Loucy (cell line): Measurements from ENCODE around the gene TMEM178B.

ENCODE experiments used
- H2AFZ ChIP-seq: fragments of 200-600 bp; sonication (generic); 2 replicates; pipeline ENCODE4 v1.6.0; 2016; ENCODE audit warnings: antibody characterized with exemption, mild to moderate bottlenecking, low read length, moderate library complexity
- H3F3A ChIP-seq: fragments of 200-600 bp; 2 replicates; pipeline ENCODE4 v1.6.0; 2016; ENCODE audit warnings: antibody characterized with exemption, low read depth, mild to moderate bottlenecking
- H3K27me3 ChIP-seq: fragments of 200-600 bp; sonication (generic); 2 replicates; pipeline ENCODE4 v1.6.1; 2014; ENCODE audit warnings: low read length, mild to moderate bottlenecking; ENCODE audit not compliant: insufficient read depth, poor library complexity, severe bottlenecking
- H3K36me3 ChIP-seq: fragments of 200-600 bp; sonication (generic); 2 replicates; pipeline ENCODE4 v1.6.1; 2016; ENCODE audit warnings: low read length; ENCODE audit not compliant: insufficient read depth
- H3K4me1 ChIP-seq: fragments of 200-600 bp; sonication (generic); 2 replicates; pipeline ENCODE4 v1.5.1; 2014; ENCODE audit warnings: low read length, mild to moderate bottlenecking; ENCODE audit not compliant: insufficient read depth, poor library complexity, severe bottlenecking
- H3K4me2 ChIP-seq: fragments of 200-600 bp; sonication (generic); 2 replicates; pipeline ENCODE4 v1.6.0; 2014; ENCODE audit warnings: antibody characterized with exemption, low read length, low read depth, mild to moderate bottlenecking; ENCODE audit not compliant: poor library complexity, severe bottlenecking
- H3K4me3 ChIP-seq: fragments of 200-600 bp; sonication (generic); 2 replicates; pipeline ENCODE4 v1.5.1; 2014; ENCODE audit warnings: low read length, mild to moderate bottlenecking, mixed read lengths; ENCODE audit not compliant: poor library complexity, severe bottlenecking
- H3K79me2 ChIP-seq: fragments of 200-600 bp; sonication (generic); 2 replicates; pipeline ENCODE4 v1.6.1; 2014; ENCODE audit warnings: low read length; ENCODE audit not compliant: insufficient read depth
- H3K9ac ChIP-seq: fragments of 200-600 bp; sonication (generic); 2 replicates; pipeline ENCODE4 v1.6.0; 2014; ENCODE audit warnings: mild to moderate bottlenecking, low read depth, low read length, moderate library complexity; ENCODE audit not compliant: poor library complexity, severe bottlenecking
- H3K9me2 ChIP-seq: fragments of 200-600 bp; sonication (generic); replicated peaks from 2 replicates; pipeline ENCODE4 v1.6.1; 2016; ENCODE audit warnings: low read depth, low read length, mixed read lengths
- H3K9me3 ChIP-seq: fragments of 200-600 bp; sonication (generic); 2 replicates; pipeline ENCODE4 v1.6.1; 2014; ENCODE audit warnings: mild to moderate bottlenecking, antibody characterized with exemption, low read length, low read depth; ENCODE audit not compliant: insufficient read depth
- H4K20me1 ChIP-seq: fragments of 200-600 bp; sonication (generic); 2 replicates; pipeline ENCODE4 v1.6.0; 2014; ENCODE audit warnings: antibody characterized with exemption, low read length, mild to moderate bottlenecking; ENCODE audit not compliant: insufficient read depth, poor library complexity, severe bottlenecking
- CTCF ChIP-seq: fragments of 200-600 bp; sonication (generic); conservative IDR thresholded peaks from 2 replicates; pipeline ENCODE4 v1.5.1; 2014; ENCODE audit warnings: mild to moderate bottlenecking, antibody characterized with exemption, low read length
- EZH2phosphoT487 ChIP-seq: fragments of 200-600 bp; IDR thresholded peaks from 2 replicates; pipeline ENCODE4 v1.6.1; 2018; ENCODE audit warnings: antibody characterized with exemption, mild to moderate bottlenecking, moderate library complexity, borderline replicate concordance

TMEM178B gene

DNA sequence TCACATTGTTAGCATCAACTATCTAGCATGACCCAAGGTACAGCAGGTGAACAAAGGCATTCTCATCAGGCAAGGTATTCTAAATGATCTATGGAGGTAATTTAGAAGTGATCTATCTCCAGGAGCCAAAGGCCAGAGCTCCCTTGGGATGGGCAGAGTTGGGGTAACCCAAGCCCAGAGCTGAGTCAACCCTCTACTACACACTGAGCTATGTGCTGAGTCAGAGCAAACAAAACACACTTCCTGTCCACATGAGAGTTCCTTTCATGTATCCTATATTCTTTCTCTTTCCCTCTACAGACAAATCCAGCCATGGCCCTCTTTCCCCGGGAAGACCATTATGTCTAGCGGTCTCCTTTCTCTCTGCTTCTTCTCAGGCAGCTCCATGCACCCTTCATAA is 409.2 kb downstream of the TMEM178B start:
- H3K9me3 ChIP-seq, result no peaks in the 10 kb centered on the region
- no peak overlapping the region for H3K4me2 ChIP-seq
- H3K27me3 ChIP-seq, result no peaks in the 10 kb centered on the region
- no peak for TF ChIP-seq EZH2phosphoT487
- TF ChIP-seq CTCF, result no peak
- H3K9me2 ChIP-seq, result no peaks in the 10 kb centered on the region
- H3K4me1 ChIP-seq, result no peaks in the 10 kb centered on the region
- H3K79me2 ChIP-seq, result no peaks in the 10 kb centered on the region
- no peaks in the 10 kb centered on the region for H3K36me3 ChIP-seq
- no peaks in the 10 kb centered on the region for H4K20me1 ChIP-seq
- H3K9ac ChIP-seq, result no peak overlapping the region
- H3K4me3 ChIP-seq, result no peak overlapping the region
- H3F3A ChIP-seq, result no peaks in the 10 kb centered on the region
- no peak overlapping the region for H2AFZ ChIP-seq

- Histone ChIP-seq H3K36me3 (no peaks in the 10 kb centered on the region), H3K4me1 (no peaks in the 10 kb centered on the region), H4K20me1 (no peaks in the 10 kb centered on the region), H2AFZ (no peak overlapping the region), H3K9ac (no peak overlapping the region), H3K4me2 (no peak overlapping the region), H3K79me2 (no peaks in the 10 kb centered on the region), H3K4me3 (no peak overlapping the region), H3K27me3 (no peaks in the 10 kb centered on the region), H3F3A (no peaks in the 10 kb centered on the region), H3K9me2 (no peaks in the 10 kb centered on the region), H3K9me3 (no peaks in the 10 kb centered on the region)
- no peak for TF ChIP-seq EZH2phosphoT487
- no peak for TF ChIP-seq CTCF
These were observed 411.0 kb downstream of the TMEM178B start for GRCh38 chr7:141484907-141485306.

GRCh38 chr7:141486959-141487358 is 413.1 kb downstream of the TMEM178B start:
- TF ChIP-seq CTCF (no peak), EZH2phosphoT487 (no peak)
- Histone ChIP-seq H3K9me3 (no peaks in the 10 kb centered on the region), H3K36me3 (no peaks in the 10 kb centered on the region), H3F3A (no peaks in the 10 kb centered on the region), H3K4me1 (no peaks in the 10 kb centered on the region), H3K4me3 (no peak overlapping the region), H3K4me2 (no peak overlapping the region), H4K20me1 (no peaks in the 10 kb centered on the region), H2AFZ (no peak overlapping the region), H3K9ac (no peak overlapping the region), H3K27me3 (no peaks in the 10 kb centered on the region), H3K9me2 (no peaks in the 10 kb centered on the region), H3K79me2 (no peaks in the 10 kb centered on the region)
